GM21737 (cell line): ENCODE data around the gene ZNF697.
A peak's percentile ranks its signal among the peaks of the same experiment; 100 is the strongest.
"Not testable (repeated sequence)": the region's sequence is repeated elsewhere in the genome, so short reads cannot be mapped to it uniquely, and the experiment has no call there.

Experiments used
- ATAC-seq: cut with Tn5 transposase; IDR thresholded peaks from one replicate; pipeline ENCODE4 v1.9.1; 2021; ENCODE audit warnings: mild to moderate bottlenecking, moderate library complexity; ENCODE audit not compliant: unreplicated experiment

Gene ZNF697

DNA sequence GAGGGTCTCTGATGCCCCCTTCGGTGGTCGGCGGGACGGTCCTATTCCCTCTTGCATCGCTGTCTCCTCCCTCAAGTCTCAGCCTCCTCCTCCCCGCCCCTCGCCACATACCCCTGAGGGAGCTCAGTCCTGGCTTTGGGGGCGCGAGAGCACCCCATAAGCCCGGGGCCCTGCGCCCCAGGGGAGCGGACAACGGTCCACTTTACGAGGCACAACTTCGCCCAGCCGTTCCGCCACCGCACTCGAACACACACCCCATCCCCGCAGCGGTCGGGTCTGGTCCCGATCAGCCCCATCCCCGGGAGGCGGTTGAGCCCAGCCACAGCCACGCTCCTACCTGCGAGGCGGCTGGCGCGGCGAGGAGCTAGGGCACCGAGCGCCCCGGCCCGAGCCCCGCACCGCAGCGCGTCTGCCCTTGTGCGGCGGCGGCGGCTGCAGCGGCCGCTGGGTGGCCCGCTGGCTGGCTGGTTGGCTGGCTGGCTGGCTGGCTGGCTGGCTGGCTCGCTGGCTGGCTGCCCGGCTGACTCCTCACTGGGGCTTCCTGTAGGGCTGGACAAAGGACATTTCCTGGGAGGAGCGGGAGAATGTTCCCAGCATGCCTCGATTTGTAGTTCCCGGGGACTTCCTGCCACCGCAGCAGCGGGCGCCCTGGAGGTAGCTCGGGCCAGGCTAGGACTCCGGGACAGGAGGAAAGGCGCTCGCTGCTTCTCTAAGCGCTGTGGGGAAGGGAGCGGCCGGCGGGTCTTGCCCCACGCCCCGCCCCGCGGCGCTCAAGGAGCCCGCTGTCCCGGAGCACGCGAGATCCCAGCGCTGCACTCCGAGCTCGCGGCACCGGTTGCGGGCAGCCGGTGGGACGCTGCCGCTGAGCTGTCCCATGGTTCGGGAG is at the start of gene ZNF697:
Gene ZNF697, minus strand, starts transcription at position 533 of the 886 bp plus-strand sequence. CDS start 22,166 bp downstream, outside the sequence.
- peak; percentile 58 for ATAC-seq

DNA sequence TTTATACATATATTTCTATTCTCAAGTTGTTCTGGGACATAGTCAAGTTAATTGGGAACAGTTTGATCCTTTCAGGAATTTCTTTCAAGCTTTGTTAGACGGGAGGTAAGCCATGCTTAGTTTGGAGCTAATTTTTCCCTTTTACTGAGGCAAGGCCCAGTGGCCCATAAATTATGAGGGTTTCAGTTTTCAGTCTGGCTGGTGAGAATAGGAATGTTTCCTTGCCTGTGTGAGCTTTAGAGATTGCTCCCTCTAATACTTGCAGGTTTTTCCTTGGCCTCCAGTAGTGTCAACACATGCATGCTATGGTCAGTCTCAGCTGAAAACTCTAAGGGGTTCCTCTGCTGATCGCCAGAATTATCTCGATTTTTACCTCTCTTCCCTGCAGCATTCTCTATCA is 49.5 kb upstream of the ZNF697 start:
- no peak for ATAC-seq

DNA sequence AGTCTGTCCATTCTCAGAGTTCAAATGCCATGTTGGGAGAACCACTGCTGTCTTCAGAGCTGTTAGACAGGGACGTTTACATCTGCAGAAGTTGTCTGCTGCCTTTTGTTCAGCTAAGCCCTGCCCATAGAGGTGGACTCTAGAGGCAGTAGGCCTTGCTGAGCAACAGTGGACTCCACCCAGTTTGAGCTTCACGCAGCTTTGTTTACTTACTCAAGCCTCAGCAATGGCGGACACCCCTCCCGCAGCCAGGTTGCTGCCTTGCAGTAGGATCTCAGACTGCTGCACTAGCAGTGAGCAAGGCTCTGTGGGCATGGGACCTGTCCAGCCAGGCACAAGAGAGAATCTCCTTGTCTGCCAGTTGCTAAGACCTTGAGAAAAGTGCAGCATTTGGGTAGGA is 48.8 kb upstream of the ZNF697 start:
- not testable (repeated sequence) for ATAC-seq

DNA sequence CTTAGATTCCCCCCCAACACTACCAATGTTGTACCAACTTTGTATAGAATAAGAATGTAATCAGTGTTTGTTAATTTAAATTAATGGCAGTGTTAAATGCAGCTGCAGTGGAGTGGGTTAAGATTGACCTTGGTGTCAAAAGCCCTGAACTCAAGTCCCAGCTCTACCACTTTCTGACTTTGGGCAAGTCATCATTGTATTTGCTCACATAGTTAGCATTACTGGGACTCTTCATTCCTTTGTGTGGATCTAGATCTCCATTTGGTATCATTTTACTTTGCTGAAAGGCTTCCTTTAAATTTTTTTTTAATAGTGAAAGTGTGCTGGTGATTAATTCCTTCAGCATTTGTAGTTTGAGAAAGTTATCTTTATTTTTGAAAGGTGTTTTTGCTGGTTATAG is 41.4 kb upstream of the ZNF697 start:
- no peak for ATAC-seq

DNA sequence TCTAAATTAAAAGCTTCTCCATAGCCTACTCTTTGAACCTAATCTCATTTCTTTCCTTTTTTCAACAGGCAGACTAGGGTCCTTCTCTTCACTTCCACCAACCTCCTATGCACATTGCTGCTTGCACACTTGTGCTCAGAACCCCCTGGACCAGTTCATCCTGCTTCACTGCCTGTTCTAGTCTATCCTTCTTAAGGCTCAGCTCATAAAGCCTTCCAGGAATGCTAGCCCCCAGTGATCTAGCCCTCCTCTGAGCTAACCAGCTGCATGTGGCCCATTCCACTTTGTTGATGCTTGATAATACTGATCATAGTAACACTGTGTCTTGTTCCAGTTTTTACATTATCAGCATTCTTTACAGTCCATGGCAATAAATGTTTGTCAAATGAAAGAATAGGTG is 40.7 kb upstream of the ZNF697 start:
- ATAC-seq = no peak

DNA sequence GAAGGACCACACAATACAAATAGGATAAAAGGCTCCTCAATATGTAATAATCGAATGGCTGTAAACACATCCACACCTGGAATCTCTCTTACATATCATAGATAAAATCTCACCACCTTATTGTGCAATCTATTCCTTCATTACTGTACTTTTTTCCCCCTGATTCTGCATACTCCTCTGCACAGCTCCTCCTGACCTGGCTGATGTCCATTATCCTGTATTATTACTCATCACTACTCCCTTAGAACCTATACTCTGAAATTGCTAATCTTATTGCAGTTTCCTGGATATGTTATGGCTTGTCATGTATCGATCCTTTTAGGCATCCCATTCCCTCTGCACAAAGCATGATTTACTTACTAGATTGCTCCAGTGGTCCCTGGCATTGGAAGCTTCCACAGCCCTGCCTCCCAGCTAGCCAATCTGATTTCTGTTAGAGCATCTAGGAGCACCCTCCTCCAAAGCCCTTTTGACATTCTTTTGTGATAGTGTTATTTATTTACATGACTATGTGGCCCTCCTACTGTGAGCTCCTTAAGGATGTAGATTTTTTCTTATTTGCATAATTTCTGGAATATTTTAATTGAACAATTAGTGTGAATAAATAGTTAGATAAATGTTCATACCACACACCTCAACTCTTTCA is 39.5 kb upstream of the ZNF697 start:
- no peak for ATAC-seq

DNA sequence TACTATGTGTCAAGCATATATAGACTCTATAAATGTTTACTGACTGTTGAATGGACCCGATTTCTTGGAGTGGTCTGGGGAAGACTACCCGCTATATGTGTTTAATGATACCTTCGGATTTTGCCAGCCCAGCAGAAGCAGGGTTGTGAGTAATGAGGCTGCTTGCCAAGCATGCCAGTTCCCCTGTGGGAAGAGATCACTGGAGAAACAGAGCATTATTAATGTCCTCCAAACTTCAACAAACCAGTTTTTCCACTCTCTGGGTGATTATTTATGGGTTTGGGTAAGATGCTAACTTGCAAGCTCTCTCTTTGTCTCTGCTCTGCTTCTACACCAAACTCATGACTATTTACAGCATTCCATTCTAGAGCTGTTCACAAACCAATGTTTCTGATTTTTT is 38.6 kb upstream of the ZNF697 start:
- no peak for ATAC-seq

DNA sequence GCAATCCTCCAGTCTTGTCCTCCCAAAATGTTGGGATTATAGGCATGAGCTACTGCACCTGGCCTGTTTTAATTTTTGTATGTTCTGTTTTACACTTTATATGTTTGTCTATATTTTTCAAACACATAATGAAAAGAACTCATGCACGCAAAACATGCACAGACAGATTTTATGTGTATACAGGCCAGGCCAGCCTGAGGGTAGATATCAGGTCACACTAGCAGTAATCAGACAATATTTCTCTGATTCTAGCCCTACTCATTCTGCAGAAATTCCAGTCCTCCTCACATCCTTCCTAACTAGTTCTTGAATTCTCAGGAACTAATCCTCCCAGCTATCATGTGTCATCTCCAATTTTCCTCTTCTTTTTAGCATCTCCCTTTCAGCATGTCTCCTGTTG is 35.8 kb upstream of the ZNF697 start:
- no peak for ATAC-seq

DNA sequence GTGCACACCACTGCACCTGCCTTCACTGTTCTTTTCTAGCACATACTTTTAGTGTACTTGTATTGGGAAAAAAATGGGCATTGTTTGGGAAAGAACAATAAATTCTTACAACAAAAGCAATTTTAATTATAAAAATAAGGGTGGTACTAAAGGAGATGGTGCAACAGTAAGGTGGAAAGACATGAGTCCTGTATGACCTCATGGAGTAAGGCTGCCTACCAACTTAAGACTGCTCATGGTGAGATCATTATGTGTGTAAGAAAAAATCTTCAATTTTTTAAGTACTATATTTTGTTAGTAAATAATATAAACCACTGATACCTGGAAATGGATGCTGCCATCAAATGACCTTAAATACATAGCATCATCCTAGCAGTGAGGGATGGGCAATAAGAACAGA is 34.1 kb upstream of the ZNF697 start:
- no peak for ATAC-seq

DNA sequence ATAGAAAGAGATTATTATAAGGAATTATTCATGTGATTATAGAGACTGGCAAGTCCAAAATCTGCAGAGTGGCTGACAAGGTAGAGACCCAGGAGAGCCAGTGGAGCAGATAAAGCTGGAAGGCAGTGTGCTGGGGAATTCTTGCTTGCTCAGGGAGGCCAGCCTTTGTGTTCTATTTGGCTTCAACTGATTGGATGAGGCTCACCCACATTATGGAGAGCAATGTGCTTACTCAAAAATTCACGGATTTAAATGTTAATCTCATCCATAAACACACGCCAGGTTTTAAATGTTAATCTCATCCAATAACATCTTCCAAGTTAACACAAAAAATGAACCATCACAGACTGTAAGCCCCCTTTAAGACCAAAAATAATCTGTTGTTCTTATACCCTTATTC is 33.5 kb upstream of the ZNF697 start:
- ATAC-seq = no peak

DNA sequence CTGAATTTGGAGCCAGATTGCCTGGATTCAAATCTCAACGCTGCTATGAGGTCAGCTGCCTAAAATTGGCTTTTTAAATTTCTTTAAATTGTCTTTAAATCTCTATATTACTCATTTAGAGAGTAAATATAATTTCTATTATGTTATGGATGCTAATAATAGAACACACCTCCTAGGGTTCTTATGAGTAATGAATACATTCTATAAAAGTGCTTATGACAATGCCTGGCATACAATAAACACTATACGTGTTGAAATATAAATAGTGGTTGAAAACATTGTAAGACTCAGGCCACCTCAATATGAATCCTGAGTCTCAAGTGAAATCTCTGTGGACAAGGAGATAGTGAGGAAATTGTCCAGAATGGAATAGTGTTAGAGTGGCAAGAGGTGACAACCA is 32.7 kb upstream of the ZNF697 start:
- no peak for ATAC-seq

DNA sequence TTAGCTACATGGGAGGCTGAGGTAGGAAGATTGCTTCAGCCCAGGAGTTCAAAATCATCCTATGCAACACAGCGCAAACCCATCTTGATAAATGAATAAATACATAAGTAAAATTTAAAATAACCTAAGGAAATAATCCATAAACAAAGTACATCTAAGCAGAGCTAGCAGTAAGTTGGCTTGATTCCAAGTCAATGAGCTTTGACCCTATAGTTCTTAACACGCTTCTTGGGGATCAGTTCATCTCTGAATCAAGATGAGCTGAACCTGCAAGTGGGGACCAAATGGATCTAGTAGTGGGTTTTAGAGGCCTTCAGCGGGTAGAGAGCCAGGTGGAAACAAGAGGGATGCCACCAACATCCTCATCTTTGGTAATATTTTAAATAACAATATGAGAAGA is 32.1 kb upstream of the ZNF697 start:
- no peak for ATAC-seq

DNA sequence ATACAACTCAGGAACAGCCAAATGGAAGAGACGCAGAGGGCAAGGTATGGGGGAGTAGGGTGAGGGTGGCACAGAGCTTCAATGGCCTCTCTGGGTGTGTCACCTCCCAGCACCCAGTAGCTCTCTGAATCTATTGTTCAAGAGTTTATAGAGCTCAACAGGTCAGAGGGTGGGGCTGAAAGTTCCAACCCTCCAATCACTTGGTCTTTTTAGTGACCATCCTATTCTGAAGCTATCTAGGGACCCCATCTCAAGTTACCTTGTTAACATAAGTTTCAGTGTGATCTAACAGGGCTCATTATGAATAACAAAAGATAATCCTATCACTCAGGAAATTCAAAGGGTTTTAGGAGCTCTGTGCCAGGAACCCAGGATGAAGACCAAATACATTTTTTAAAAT is 31.2 kb upstream of the ZNF697 start:
- ATAC-seq = no peak

DNA sequence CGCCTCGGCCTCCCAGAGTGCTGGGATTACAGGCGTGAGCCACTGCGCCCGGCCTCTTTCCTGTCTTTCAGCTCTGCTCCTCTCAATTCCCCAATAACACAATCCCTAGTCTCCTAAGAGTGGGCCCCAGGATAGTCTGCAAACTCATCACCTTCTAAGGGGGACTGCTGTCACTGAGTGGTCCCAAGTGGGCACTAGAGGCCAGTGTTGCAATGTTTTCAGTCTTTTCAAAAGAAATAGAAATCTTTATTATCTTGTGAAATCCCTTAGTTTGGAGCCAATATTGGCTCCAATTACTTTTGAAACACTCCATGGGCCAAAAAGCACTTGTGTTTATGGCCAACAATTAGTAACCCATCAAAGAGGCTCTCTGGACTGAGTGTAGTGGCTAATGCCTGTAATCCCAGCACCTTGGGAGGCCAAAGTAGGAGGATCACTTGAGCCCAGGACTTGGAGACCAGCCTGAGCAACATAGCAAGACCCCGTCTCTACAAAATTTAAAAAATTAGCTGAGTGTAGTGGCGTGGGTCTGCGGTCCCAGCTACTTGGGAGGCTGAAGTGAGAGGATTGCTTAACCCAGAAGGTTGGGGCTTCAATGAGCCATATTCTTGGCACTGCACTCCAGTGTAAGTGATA is 28.6 kb upstream of the ZNF697 start:
- no peak for ATAC-seq

DNA sequence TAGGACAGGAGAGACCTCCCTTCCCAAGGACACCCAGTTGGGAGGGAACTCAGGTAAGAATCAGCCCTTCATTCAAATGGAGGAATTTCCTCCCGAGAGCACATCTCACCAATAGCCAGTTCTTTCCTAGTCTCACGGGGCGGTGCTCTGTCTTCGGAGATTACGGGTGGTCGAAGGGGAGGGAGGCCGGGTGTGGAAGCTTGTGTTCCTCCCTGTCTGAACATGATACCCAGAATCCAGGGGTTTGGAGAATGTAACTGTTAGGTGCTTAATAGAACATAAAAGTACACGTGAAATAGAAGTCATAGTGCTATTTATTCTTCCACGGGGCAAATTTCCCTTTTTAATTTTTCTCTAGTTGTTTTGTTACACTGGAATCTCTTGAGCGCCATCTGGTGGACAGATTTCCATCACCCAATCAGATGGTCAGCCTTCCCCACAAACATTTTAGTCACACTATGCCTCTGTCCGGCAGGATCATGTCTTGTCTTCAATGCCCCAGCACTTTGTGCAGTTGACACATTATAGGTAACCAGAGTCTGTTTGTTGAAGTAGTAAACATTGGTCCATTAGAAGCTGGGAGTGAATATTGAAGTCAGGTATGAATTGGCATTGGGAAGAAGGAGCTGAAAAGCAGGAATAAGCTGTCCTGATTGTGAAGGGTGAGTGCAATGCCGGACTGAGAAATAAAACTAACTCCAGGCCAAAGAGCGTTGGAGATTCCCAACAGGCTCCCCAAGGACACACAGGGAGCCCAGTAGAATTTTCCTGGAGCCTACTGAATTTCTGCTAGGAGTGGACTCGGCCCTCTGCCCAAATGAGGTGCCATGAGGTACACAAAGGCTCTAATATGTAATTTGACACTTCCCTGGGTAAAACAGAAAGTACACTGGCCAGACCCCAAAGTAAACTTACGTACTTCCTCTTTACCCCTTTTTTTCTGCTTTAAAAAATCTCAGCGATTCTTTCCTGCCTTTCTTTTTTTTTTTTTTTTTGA is 27.6 kb upstream of the ZNF697 start:
- ATAC-seq = no peak

DNA sequence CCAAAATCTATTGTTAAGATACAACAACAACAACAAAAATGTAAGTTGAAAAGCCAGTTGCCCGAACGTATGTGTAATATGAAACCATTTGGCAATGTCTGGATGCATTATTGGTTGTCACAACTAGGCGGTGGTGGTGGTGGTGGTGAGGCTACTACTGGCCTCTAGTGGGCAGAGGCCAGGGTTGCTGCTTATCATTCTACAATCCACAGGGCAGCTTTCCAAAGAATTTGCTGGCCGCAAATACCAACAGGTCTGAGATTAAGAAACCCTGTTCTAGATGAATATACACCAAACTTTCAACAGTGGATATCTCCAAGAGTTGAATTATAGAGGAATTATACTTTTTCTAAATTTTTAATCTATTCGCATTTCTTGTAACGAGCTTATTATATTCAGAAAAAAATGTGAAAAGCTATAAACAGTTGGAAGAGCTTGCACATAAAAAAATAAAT is 26.8 kb upstream of the ZNF697 start:
- no peak for ATAC-seq

DNA sequence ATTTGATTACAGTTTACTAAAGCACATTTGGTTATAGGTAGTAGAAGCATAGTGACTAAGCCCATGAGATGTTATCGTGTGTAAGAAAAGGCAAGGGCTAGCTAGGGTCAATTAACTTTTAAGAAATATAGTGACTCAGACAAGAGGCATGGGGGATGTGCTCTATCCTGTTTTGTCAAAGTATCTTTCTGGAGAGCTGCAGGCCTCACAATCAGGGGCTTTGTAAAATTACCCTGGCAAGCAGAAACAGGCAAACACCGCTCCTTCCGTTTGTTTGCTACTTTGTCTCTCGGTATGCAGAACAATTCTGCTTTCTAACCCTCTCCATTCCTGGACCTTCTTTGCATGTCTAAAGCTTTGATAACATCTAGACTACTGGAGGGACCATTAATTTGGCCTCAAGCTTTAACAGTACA is 26.1 kb upstream of the ZNF697 start:
- ATAC-seq = no peak

DNA sequence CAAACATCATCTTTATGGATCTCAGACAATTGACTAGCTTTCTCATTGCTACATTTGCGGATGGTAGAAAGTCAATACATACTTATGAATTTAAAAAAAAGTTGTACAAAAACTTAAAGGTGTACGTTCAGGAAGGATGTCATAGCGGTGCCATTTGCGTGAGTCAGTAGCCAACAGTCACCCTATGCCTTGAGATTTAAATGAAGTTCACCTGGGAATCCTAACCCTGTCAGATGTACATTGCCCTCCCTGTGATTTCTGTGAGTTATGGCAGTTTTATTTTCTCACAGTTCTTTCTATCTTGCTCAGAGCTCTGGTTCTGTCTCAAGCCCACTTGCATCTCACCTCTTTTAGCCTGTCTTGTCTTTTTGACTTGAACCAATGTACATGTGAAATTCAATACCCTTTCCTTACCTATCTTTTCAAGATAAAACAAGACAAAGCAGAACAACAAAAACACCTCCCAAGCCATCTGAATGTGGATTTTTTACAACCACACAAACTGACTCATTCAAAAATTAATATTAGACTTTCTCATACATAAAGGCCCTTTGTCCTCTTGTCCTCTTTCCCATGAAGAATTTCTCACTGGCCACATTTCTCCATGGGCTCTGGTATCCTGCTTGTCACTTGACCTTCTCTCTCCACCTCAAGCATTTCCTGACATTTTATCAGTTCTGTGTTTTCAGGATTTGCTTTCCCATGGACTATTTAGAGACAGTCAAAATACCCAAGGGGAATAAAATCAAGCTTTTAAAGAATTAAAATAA is 25.3 kb upstream of the ZNF697 start:
- no peak for ATAC-seq

DNA sequence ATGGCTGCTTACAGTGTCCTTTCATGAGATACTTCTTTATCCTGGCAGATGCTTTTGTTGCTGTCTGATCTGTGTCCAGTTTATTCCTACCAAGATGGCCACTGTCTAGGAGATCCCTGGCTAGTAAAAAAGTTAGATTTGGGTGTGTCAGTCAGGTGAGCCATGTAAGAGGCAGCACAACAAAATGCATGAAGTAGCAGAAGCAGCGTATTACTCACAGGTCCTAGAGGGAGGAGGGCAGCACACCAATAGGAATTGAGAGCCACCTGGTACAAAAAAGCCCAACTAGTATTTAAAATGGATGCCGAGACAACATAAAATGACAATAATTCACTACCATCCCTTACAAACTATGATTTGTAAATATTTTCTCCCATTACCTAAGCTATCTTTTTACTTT is 22.8 kb upstream of the ZNF697 start:
- no peak for ATAC-seq

DNA sequence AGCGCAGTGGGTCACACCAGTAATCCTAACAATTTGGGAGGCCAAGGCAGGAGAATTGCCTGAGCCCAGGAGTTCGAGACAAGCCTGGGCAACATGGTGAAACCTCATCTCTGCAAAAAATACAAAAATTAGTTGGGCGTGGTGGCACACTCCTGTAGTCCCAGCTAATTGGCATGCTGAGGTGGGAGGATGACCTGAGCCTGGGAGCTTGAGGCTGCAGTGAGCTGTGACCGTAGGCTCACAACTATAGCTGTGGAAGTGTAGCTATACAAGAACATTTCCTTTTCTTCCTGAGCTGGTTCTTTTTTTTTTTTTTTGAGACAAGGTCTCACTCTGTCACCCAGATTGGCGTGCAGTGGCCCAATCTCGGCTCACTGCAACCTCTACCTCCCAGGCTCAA is 19.1 kb upstream of the ZNF697 start:
- ATAC-seq = no peak
